ENCODE results near the gene CFDP1.
A peak's percentile ranks its signal among the peaks of the same experiment; 100 is the strongest.

The CFDP1 gene

DNA sequence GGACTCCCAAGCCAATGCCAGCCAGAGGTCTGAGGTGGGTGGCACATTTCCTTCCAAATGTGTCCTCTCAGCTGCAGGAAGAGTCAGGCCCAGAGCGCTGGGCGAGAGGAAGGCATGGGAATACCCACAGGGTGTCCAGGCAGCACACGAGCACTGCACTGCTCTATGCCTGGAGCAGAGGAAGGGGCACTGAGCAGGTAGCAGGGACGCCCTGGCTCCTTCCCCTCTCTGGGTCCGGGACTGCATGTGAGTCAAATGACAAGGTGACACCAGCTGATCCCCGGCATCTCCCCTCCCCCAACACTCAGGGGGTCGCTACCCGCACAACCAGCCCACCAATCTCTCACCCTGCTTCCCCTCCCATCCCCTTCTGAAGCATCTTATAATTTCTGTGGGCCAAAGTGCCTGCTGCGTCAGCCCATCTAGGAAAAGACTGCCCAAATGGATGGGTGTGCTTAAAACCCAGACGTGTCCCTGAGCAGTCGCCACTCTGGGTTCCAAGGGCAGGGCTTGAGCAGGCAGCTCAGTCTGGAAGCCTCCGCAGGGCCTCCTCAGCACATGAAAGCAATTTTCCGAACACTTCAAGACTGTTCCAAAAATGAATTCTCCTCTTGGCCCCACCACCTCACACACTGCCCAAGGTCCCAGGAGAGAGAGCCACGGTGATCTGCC, 169.9 kb downstream of the CFDP1 start:
- DNase-seq: no peak

DNA sequence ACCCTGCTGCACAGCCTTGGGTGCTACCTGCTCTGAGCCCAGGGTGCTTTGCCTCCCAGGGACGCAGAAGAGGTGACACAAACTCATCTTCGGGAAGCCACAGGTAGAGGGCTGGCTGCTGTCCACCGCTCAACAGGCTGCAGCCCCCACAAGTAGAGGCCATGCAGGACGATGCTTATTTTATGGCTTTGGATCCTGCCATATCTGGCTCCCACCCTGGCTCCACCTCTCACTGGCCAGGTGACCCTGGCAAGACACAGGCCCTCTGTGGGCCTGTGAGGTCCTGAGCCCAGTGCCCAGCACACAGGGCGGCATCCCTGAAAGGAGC, 170.5 kb downstream of the CFDP1 start:
- no peak for DNase-seq

DNA sequence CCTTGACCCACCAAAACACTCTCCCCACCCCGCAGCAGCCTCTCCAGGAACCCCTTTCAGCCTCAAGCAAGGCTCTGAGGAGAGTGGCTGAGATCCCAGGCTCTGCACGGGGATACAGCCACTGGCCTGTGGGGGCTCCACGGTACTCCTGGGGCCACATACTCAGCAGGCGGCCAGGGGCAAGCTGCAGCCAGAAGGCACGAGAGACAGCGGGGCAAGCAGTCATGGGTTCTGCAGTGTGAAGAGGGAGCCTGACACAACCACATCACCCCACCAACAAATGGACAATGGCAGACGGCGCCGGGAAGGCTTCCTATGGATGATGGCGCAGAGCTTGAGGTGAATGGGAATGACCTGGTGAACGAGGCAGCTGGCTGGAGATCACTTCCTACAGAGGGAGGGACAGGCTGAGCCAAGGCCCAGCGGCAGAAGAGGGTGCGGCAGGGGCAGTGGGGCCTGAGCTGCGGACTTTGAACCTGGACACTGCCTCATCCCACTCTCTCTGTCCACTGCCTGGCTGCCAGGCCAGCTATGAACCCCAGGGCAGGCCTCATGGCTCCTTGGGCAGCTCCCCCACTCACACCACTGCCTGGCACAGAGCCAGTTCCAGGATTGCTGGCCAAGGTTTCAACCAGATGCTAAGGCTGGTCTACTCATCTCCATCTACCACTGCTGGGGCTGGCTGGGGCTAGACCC, 171.1 kb downstream of the CFDP1 start:
- DNase-seq: no peak

DNA sequence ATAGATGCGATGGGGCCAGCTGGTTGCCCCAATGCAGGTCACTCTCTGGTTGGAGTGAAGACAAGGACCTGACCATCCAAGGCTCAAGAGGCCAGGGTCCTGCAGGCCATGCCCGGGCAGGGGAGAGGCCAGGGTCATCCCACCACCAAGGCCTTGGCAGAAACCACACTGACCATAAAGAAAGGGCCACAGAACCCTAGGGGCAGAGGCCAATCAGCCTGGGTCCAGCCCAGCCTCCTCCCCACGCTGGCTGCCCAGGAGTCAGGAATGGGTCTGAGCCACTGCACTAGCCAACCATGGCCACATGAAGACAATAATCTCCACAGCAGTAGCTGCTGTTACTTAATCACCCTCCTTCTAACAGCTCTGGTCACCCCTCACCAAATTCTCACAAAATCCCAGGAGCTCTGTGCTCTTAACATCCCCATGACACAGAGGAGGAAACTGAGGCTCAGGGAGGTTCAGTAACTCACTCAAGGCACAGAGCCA, 171.7 kb downstream of the CFDP1 start:
- no peak for DNase-seq

DNA sequence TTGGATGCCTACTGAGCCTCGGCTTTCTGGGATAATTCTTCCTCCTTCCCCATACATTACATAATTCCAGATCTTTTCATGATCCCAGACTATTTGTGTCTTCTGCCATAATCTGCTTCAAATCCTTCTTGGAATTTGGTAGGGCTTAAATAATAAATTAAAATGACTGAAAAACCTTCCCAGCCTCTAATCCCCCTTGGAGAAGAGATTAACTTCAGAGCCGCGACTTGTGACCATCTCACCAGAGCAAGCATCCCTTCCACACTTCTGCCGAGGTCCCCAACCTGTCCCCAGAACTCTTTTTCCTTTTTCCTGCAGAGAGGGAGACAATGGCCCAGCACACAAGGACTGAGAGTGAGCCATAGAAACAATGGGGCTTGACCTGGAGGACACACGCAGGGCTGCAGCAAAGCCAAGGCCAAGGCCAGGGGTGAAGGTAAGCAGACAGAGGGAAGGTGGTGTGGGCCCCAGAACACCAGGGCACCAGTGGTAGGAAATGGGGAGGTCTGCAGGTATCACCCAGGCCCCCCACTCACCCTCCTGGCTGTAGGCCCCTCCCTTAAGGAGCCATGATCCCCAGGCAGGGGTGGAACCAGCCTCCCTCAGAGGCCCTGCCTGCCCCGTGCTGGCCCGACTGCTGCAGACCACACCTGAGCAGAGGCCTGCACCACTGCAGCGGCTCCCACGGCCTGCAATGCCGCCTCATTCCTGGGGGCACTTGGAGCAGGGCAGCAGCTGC, 172.3 kb downstream of the CFDP1 start:
- DNase-seq: no peak

DNA sequence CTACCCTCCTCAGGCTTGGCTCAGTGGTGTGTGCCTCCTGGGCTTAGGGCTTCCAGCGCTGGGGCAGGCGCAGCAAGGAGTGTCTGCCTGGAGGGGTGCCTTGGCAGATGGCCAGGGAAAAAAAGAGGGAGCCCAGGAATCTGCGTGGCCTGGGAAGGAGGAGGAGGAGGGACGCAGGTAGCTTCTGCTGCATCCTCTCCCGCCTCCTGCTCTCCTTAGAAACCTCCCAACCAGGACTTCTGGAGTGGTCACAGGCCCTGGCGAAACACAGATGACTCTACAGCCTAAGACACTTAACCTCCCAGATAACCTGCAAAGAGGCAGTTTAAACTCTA, 174.5 kb downstream of the CFDP1 start:
- no peak for DNase-seq

DNA sequence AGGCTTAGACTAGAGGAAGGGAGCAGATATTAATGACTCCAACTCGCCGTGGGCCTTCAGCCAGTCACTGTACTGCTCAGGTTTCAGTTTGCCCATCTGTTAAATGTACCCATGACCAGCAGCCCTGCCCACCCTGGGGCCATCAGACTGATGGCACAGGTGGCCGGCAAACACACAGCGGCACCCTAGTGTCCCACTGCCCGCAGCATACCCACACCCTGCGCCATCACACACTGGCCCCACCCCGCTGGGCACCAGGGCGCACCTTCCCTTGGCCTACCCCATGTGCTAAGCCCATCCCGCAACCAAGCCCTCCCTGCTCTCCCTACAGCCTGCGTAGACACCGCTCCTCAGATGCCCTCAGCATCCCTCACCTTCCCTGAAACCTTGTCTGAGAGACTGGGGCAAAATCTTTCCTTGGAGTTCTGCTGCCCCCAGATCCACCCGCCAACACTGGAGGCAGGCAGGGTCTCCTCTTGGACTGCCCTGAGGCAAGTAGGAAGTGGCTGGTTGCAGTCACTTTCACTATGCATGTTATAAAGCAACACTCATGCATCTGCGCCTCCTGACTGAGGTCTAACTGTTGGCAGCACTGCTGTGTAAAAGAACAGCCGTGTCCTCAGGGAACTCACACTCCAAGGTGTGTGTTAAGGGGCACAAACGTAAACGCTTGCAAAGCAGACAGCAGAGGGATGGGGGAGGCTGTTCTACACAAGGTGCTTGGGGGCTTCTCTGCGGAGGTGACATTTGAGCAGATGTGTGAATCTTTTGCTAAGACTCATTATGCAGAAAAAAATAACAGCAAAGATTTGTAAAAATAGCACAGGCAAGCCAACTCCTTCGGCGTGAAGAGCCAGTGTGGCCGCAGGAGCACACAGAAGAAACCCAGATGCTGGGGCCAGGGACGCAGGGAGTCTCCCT, 175.2 kb downstream of the CFDP1 start:
- no peak for DNase-seq

DNA sequence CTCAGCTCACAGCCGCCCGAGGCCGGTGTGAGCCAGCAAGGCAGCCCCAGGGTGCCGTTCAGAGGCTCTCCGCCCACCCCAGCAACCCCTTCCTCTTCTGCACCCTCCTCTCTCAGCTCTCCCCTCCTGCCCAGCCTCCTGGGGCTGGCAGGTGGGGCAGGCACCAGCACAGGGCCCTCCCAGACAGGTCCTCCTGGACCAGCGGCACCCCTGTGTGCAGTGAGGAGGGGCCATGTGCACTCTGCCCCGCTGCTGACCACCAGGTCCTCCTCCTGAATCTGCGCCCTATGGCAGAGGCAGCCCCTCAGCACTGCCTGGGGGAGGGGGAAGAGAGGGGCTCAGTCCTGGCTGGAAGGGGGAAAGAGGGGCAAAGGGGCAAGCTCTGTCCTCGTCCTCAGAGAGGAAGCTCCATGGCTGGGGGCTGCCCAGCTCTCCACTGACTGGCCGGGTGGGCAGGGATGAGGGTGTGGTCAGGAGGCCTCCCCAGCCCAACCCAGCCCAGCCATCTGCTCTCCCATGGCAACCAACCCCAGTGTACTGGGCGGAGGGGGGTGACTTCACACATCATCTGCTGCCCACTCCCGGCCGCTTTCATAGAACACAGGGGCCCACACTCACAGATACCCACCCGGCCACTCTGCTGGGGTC, 176.5 kb downstream of the CFDP1 start:
- no peak for DNase-seq

DNA sequence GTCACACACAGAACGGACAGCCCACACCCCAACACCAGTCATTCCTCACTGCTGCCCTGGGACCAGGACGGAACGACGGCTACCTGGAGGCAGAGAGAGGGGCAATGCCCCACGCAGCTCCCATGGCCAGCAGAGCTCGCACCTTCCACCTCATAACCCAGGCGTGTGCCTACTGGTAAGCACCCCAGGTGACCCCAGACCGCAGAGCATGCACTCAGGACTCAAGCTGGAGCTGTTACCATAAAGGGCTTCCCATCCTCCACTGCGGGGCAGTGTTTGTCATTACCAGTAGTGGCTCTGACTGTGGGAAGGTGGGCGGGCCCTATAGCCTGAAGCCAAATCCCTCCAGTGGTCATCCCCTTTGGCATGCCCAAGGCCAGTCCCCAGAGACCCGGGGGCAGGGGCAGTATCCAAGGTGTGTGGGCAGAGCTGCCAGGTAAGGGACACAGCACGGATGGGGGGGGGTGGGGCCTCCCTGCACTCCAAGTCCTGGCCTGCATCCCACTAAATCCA, 177.2 kb downstream of the CFDP1 start:
- DNase-seq: no peak

DNA sequence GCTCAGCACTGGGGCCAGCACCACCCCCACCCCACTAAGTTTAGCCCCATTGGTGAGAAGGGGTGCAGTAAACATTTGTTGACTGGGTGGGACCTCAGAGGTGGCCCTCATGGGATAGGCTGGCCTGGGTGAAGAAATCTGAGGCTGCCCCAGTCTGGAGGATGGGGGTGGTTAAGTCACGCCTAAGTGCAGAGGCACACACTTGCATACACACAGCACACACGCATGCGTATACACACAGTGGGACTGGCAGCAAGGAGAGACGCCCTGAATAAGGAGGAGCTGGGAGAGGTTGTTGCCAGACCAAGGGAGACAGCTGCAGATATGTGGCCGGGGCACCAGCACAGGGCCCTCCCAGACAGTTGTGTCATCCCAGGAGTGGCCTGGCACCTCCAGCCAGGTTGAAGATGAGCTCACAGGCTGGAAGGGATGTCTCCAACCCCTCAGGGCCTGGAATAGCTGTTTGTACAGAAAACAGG, 178.9 kb downstream of the CFDP1 start:
- DNase-seq: peak; percentile 67

DNA sequence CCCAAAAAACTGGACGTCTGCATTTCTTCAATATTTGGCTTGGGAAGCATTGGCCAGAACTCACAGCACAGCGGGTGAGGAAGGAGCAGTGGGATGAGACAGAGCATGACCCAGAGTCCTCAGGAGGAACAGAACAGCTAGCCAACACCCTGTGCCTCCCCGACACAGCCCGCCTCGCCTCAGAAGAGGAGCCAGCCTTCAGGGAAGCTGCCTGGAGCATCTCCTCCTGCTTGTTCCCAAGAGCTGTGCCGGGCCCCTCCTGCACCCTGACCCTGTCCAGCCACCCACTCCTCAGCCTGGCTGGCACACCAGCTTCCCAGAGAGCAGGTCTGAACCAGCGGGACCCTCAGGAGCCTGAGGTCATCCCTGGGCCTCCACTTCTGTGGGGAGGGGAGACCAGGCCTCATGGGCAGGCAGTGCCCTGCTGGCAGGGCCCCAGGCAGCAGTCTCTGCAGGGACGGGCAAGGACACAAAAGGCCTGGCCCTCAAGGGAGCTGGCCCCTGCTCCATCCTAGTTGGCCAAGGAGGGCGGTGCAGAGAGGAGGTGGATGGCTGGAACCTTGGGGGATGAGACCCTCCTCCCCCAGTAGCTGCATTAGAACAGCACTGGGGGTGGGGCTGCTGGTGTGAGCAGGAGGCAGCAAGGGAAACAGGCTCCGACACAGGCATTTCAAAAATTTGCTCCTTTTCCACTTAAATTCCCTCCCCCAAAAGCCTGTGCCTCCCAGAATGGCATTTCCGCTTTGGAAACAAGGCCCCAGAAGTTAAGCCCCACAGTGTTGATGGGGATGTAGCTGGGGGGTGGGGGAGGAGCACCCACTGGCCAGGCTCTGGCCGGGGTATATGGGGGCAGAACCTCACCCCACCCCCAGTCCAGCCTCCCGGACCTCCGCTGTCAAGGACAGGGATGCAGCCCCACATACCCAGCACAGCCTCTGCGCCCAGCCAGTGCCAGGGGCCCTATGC, 180.1 kb downstream of the CFDP1 start:
- peak; percentile 94 for DNase-seq

DNA sequence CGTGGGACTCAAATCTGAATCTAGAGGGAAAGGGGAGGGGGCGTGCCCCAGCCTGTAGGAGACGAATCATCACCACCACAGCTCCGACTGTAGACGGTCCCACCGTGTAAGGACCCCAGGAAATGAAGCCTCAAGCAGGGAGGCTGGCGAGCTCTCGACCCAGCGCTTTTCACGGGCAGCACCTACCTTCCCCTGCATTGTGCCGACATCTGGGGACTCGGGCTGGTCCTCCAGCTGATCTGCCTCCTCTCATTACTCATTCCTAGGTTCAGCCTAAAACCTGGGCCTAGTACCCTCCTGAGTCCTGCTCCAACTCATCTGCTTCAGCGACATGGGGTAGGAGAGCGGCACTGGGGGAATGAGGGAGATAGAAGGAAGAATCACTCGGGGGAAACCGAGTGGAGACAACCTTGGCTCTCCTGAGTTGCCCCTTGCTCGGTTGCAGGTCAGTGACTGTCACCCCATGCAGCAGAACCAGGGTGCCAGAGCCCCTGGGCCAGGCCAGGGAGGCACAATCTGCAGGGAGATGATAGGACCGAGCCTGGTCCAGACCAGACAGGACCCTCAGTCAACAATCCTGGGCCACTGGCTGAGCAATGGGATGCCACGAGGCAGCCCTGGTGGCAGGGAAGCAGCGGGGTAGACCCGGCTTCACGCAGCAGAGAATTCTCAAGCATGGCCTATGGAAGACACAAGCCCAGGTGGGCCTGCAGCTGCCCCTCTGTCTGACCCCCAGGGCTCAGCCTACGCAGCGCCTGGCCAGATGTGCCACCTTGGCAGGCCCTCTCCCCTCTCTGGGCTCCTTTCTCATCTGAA, 181.0 kb downstream of the CFDP1 start:
- DNase-seq: no peak

DNA sequence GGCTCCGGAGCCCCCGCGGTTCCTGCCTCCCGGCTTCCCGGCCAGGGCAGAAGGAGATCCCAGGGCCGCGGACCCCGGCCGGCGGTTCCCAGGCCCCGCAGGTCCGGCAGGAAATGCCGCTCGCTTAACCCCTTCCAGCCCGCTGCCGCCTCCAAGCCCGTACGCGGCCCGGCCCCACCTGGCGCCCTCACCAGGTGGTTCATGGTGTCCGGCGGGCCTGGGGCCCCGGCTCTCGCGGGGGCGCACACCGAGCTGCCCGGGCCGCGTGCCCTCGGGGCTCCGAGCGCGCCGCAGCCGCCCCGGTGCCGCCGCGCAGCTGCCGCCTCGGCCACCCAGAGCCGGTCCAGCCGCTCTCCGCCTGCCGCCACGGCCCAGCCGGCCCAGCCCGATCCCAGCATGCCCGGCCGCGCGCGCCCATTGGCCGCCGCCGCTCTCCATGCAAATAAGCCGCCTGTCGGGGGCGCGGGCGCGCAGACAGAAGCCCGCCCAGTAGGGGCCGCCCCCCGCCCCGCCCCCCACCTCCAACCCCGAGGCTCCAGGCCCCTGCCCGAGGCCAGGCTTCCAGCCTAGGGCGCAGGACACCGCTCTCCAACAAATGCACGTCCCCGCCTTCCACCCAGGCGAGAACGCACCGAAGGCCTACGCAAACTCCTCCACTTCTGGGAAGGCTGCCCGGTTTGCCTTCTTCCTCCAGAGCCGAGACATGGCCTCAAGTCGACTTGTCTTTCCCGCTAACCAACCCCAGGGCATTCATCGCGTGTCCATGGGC, 181.8 kb downstream of the CFDP1 start, which contains the start of gene BCAR1:
BCAR1 (minus strand) TSS at position 345 of the 769 bp plus-strand sequence; CDS start at position 203, 142 bp downstream.
- peak; percentile 89 for DNase-seq

DNA sequence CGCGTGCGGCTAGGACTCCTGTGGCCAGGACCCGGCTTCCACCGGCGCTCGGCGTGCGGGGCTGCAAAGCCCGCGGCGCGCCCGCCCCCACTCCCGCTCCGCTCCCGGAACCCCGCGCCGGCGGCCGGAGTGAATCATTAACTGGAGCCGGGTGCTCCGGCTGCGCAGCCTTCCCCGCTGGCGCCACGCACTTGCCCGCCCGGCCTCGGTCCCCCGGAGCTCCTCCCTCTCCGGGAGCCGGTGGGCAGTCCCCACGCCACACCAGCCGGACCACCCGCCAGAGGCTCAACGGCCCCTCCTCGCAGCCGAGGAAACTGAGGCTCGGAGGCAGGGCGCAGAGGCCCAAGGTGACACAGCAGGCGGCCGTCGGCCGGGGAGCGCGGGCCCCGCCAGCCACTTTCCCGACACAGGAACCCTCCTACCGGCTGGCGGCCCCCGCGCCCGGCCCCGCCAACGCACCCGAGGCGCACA, 182.5 kb downstream of the CFDP1 start:
- no peak for DNase-seq

DNA sequence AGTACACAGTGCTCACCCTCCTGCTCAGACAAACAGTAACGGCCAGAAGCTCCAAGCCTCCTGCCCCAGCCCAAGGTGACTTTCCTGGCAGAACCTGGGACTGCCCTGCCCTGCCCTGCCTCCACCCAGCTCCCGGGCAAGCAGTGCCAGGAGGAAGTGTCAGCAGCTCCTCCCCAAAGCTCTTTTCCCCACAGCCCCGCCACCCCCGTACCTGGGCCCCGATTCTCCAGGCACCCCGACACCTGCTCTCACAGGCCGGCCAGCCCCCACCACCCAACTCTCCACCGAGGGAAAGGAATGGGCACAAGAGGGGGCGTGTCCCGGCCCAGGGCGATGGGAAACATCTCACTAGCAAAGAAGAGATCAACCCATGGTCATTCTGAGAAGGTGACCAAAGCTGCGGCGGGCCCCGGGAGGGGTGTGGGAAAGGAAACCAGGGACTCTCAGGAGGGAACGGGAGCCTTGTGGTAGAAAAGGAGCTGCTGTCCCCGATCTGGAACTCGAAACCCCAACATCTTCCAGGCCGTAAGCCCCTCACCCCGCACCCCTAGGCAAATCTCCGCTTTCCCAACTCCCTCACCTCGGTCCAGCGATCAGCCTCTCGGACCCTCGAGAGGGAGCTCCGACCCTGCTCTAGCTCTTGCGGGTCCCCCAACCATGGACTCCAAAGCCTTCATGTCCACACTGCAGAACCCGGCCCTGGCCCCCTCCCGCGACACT, 183.1 kb downstream of the CFDP1 start:
- no peak for DNase-seq

DNA sequence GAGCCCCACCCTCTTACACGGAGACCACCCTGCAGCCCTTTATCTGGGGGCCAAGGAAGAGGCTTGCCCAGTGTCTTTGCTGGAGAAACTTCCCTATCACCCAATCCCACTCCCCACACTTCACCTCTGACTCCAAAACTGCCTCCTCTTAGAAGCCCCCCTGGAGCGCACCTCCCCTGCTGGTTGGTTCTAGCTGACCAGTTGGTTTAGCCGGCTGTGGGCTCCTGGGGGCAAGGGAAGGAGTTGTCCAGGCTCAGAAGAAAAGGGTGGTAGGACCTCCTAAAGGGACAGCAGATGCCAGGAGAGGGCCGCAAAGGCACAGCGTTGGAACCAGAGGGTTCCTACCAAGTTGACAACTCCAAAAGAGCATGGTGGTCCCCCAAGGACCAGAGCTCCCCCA, 183.9 kb downstream of the CFDP1 start:
- no peak for DNase-seq

DNA sequence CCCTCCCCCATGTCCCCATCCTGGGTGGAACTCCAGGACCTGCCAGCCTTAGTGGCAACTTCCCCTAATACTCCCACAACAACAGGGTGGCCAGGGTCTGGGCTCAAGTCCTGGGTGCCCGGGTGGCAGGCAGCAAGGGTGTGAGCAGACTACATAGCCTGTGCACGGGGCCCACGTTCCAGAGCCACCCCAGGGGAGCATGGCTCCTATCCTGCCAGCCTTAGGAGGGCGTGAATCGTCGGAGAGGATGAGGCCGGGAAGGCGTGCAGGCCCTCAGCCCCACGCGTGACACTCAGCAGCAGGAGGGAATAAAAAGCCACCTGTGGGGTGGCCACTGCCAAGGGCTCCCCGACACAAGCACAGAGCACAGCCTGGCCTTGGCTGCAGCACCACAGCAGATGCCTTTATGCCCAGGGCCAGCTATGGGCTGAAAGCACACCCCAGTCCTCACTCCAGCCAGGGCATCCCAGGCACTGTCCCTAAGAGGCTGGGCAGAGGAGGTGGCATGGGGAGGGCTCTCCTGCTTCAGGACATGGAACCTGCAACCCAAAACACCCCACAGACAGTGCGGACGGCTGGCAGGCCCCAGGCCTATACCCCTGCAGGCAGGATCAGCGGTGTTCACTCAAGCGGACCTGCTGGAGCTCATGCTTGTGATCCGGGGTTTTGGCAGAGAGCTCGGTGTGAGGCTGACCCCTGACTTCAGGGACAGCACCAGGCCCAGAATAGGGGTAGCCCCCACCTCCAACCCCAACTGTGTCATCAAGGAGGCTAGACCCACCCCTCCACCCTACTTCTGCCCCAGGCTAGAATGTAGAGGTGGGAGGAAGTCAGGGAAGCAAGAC, 184.5 kb downstream of the CFDP1 start:
- DNase-seq: no peak

Data from fibroblast of upper back skin (primary cell).